Osteoblast (primary cell): ENCODE measurements around the gene SPANXA2. TPM values are rescaled to one million over a fixed set of nuclear protein-coding genes. Genes with fewer than 3 reads are reported as not detected.
"Not testable (repeated sequence)": the region's sequence is repeated elsewhere in the genome, so short reads cannot be mapped to it uniquely, and the experiment has no call there.

ENCODE experiments used
- DNase-seq: peaks from one replicate; pipeline ENCODE4 v3.0.0; 2011; ENCODE audit warnings: low spot score, mixed read lengths; ENCODE audit not compliant: insufficient read length; ENCODE audit errors: missing footprints
- H2AFZ ChIP-seq: 2 replicates; pipeline ENCODE4 v1.6.0; 2011; ENCODE audit warnings: mild to moderate bottlenecking, low read length
- H3K27ac ChIP-seq: 2 replicates; pipeline ENCODE4 v1.5.1; 2011; ENCODE audit warnings: mild to moderate bottlenecking, low read depth, low read length, moderate library complexity
- H3K27me3 ChIP-seq: 2 replicates; pipeline ENCODE4 v1.6.0; 2012; ENCODE audit warnings: mild to moderate bottlenecking, control low read depth, inconsistent platforms, low read length, moderate library complexity; ENCODE audit not compliant: insufficient read depth
- H3K36me3 ChIP-seq: 2 replicates; pipeline ENCODE4 v1.5.1; 2011; ENCODE audit warnings: mild to moderate bottlenecking, low read length, control low read depth, moderate library complexity; ENCODE audit not compliant: insufficient read depth
- H3K4me1 ChIP-seq: 2 replicates; pipeline ENCODE4 v1.5.1; 2011; ENCODE audit warnings: mild to moderate bottlenecking, low read length, control low read depth, moderate library complexity; ENCODE audit not compliant: insufficient read depth
- H3K4me2 ChIP-seq: 2 replicates; pipeline ENCODE4 v1.6.0; 2011; ENCODE audit warnings: mild to moderate bottlenecking, low read length; ENCODE audit not compliant: insufficient read depth
- H3K4me3 ChIP-seq: fragments of 200-600 bp; sonication (generic); 3 replicates; pipeline ENCODE4 v1.5.1; 2012; ENCODE audit warnings: mild to moderate bottlenecking, low read length, inconsistent platforms; ENCODE audit not compliant: insufficient read depth
- H3K79me2 ChIP-seq: 2 replicates; pipeline ENCODE4 v1.6.0; 2012; ENCODE audit warnings: mild to moderate bottlenecking, low read length, control low read depth, inconsistent platforms; ENCODE audit not compliant: insufficient read depth
- H3K9me3 ChIP-seq: 2 replicates; pipeline ENCODE4 v1.5.1; 2011; ENCODE audit warnings: low read depth, low read length, control low read depth
- H4K20me1 ChIP-seq: 2 replicates; pipeline ENCODE4 v1.6.0; 2012; ENCODE audit warnings: mild to moderate bottlenecking, low read length, control low read depth; ENCODE audit not compliant: insufficient read depth
- CTCF ChIP-seq: IDR thresholded peaks from 2 replicates; pipeline ENCODE4 v1.5.1; 2011; ENCODE audit warnings: mild to moderate bottlenecking, low read depth, low read length, moderate library complexity; ENCODE audit errors: extremely low read depth
- total RNA-seq: library from RNA; depleted of rRNA; stranded (reverse); fragments of >200 nt; gene quantifications from 2 replicates; pipeline ENCODE4 v1.2.3, GENCODE V29; 2012

Gene SPANXA2, protein sequence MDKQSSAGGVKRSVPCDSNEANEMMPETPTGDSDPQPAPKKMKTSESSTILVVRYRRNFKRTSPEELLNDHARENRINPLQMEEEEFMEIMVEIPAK
- total RNA-seq, result 0.29 TPM in 1 of 2 replicates, not detected in the other

GRCh38 chrX:141589408-141589807 is at the start of gene SPANXA2:
TSS of gene SPANXA2 (plus strand) at chrX:141589708. CDS start at chrX:141589768, 60 bp downstream.
- not testable (repeated sequence) for DNase-seq, H3K27ac ChIP-seq, H4K20me1 ChIP-seq, H3K27me3 ChIP-seq, H3K36me3 ChIP-seq, H3K4me3 ChIP-seq, H3K9me3 ChIP-seq, H3K79me2 ChIP-seq, H3K4me1 ChIP-seq, H2AFZ ChIP-seq, H3K4me2 ChIP-seq

DNA sequence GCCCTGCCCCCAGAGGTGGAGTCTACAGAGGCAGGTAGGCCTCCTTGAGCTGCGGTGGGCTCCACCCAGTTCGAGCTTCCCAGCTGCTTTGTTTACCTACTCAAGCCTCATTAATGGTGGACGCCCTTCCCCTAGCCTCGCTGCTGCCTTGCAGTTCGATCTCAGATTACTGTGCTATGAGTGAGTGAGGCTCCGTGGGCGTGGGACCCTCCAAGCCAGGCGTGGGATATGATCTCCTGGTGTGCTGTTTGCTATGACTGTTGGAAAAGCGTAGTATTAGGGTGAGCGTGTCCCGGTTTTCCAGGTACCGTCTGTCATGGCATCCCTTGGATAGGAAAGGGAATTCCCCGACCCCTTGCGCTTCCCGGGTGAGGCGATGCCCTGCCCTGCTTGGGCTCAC is 47.0 kb upstream of the SPANXA2 start:
- not testable (repeated sequence) for H3K4me1 ChIP-seq, H3K79me2 ChIP-seq, H3K27me3 ChIP-seq, H3K4me3 ChIP-seq, H4K20me1 ChIP-seq, H3K36me3 ChIP-seq, DNase-seq, H2AFZ ChIP-seq, H3K4me2 ChIP-seq, H3K27ac ChIP-seq, H3K9me3 ChIP-seq

DNA sequence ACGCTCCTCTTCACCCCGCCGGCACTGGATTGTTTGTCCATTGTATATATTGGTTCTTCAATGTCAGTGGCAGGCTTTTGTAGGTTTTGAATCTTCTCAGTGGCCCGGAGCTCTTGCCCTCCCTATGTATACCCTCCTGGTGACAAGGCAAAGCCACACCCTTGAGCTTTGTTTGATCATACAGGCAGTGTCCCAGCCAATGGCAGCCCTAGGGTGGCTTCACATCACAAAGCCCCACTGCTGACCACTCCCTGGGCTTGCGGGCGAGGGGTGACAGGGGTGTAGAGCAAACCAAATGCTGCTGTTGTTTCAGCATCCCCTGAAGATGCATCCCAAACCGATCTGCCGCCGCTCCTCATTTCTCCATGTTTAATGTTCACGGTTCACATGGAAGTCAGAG is 4.9 kb upstream of the SPANXA2 start, which contains the start of gene SPANXA1:
TSS of gene SPANXA1 (minus strand) at position 101 of the 400 bp plus-strand sequence. CDS start at position 41, 60 bp downstream.
- H3K4me3 ChIP-seq, H3K36me3 ChIP-seq, H3K4me1 ChIP-seq, DNase-seq, H3K27me3 ChIP-seq, H2AFZ ChIP-seq, H3K9me3 ChIP-seq, H4K20me1 ChIP-seq, H3K4me2 ChIP-seq, H3K79me2 ChIP-seq, H3K27ac ChIP-seq: not testable (repeated sequence)

DNA sequence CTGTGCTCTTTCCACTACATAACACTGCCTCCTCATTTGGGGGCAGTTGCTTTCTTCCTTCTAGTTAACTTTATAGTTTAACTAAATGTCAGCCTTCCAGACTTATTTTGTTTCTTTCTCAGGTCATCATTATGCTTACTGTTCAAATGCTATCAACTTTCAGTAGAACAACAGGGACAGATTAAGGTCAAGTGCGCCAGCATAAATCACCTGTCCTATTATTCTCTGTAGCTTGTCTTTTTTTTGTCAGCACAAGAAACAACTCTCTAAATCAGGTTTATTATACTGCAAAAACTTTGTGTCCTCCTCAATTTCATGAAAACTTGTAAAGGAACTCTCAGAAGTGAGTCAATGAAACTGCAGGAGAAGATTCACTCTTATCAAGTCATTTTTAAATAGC is 19.6 kb downstream of the SPANXA2 start:
- no peak for DNase-seq
- Histone ChIP-seq H3K4me2 (no peak overlapping the region), H3K79me2 (no peaks in the 10 kb centered on the region), H2AFZ (no peak overlapping the region), H3K36me3 (no peaks in the 10 kb centered on the region), H4K20me1 (no peaks in the 10 kb centered on the region), H3K27me3 (no peaks in the 10 kb centered on the region), H3K4me3 (no peak overlapping the region), H3K9me3 (no peaks in the 10 kb centered on the region), H3K4me1 (no peaks in the 10 kb centered on the region), H3K27ac (no peak overlapping the region)
- no peak for TF ChIP-seq CTCF

DNA sequence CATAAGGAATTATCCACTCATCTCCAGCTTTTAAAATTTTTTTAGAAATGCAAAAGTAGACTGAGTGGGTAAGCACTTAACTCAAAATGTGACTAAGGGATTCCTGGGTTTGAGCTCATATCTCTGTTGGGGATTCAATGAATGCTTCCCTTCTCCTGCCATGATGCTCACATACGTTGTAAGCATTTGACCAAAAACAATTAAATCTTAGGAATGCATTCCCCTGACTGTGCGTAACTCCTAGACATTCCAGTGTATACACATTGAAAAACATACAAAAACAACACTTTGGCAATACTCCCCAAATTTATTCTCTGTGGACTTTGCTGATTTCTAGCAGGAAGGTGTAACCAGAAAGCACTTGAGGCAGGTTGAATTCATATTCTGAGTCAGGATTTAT is 29.8 kb downstream of the SPANXA2 start:
- no peaks in the 10 kb centered on the region for H3K9me3 ChIP-seq
- H2AFZ ChIP-seq, result no peak overlapping the region
- no peak for DNase-seq
- no peaks in the 10 kb centered on the region for H3K27me3 ChIP-seq
- no peaks in the 10 kb centered on the region for H3K36me3 ChIP-seq
- no peak overlapping the region for H3K27ac ChIP-seq
- TF ChIP-seq CTCF, result no peak
- no peaks in the 10 kb centered on the region for H3K79me2 ChIP-seq
- no peak overlapping the region for H3K4me2 ChIP-seq
- H4K20me1 ChIP-seq, result no peaks in the 10 kb centered on the region
- H3K4me1 ChIP-seq, result no peaks in the 10 kb centered on the region
- no peak overlapping the region for H3K4me3 ChIP-seq
